ENCODE measurements around the gene METTL9.

METTL9 gene

DNA sequence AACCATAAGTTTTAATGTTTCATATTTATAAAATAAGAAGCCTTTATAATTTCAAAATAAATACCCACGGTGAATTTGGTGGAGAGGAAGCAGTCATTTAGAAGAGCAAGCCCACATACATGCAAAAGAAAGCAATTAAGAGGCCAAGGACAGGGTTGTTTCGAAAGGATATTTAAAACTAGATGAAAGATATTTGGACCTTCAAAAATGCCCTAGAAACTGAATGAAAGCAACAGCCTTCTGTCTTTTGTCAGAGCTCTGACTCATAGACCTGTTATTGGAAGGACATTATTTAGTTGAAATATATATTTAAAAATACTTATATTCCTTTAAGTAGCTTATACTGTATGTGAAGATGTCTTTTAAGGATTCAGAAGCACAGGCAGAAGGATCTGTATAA is 8.6 kb upstream of the METTL9 start:
- H3K4me3 ChIP-seq (ENCODE audit: severe bottlenecking), result no peak overlapping the region
- DNase-seq (ENCODE audit: low spot score) (no peak), ATAC-seq (ENCODE audit: low read depth) (no peak)
- H3K4me1 ChIP-seq (ENCODE audit: insufficient read depth, poor library complexity, severe bottlenecking), result peaks cover 5% of the 10 kb centered on the region
- no peaks in the 10 kb centered on the region for H3K27me3 ChIP-seq (ENCODE audit: insufficient read depth, poor library complexity, severe bottlenecking)
- no peaks in the 10 kb centered on the region for H3K36me3 ChIP-seq (ENCODE audit: low read depth)
- TF ChIP-seq, protein P1, sequence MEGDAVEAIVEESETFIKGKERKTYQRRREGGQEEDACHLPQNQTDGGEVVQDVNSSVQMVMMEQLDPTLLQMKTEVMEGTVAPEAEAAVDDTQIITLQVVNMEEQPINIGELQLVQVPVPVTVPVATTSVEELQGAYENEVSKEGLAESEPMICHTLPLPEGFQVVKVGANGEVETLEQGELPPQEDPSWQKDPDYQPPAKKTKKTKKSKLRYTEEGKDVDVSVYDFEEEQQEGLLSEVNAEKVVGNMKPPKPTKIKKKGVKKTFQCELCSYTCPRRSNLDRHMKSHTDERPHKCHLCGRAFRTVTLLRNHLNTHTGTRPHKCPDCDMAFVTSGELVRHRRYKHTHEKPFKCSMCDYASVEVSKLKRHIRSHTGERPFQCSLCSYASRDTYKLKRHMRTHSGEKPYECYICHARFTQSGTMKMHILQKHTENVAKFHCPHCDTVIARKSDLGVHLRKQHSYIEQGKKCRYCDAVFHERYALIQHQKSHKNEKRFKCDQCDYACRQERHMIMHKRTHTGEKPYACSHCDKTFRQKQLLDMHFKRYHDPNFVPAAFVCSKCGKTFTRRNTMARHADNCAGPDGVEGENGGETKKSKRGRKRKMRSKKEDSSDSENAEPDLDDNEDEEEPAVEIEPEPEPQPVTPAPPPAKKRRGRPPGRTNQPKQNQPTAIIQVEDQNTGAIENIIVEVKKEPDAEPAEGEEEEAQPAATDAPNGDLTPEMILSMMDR (IDR thresholded peaks at IDR 0.05; ENCODE audit: poor library complexity, severe bottlenecking), result no peak
- no peaks in the 10 kb centered on the region for H3K9me3 ChIP-seq (ENCODE audit: severe bottlenecking)
- H3K27ac ChIP-seq (ENCODE audit: poor library complexity, severe bottlenecking), result no peak overlapping the region

DNA sequence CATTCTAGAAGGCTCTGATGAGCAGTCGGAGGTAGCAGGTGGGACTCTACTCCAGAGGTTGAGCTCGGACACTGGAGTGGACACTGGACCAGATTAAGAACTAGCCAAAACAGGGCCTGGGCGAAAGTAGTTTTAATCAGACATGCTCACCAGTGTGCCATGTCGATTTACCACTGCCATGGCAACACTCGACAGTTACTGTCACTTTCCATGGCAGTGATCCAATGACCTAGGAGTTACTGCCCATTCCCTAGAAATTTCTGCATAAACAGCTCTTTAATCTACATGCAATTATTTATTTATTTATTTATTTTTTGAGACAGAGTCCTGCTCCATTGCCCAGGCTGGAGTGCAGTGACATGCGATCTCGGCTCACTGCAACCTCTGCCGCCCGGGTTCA is 7.2 kb upstream of the METTL9 start:
- no peak overlapping the region for H3K27ac ChIP-seq (ENCODE audit: poor library complexity, severe bottlenecking)
- TF ChIP-seq, protein P1 (IDR thresholded peaks at IDR 0.05; ENCODE audit: poor library complexity, severe bottlenecking), result no peak
- ATAC-seq (ENCODE audit: low read depth), result no peak

DNA sequence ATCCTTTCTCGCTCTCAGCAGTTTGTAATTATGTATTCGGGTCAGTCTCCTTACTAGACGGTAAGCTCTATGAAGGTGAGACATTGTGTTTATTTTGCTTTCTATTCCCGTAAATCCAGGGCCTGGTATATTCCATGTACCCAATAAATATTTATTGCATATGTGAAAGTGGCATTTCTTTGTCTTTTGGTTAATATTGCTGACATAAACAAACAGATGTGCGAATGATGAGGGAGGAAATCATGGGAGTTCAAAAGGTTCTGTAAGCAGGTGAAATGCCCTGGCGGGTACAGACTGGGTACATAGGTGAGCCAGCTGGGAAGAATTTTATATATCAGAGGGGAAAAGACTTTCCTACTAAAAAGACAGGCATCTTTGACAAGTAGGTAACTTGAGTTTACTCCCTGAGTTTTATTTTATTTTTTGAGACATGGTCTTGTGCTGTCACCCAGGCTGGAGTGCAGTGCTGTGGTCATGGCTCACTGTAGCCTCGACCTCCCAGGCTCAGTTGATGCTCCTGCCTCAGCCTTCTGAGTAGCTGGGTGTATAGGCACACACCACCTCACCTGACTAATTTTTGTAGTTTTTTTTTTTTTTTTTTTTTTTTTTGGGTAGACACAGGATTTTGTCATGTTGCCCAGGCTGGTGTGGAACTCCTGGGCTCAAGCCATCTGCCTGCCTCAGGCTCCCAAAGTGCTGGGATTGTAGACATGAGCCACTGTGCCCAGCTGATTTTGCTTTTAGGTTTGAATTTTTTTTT is 5.7 kb upstream of the METTL9 start:
- no peak for ATAC-seq (ENCODE audit: low read depth)
- peaks cover 9% of the 10 kb centered on the region for H3K4me1 ChIP-seq (ENCODE audit: insufficient read depth, poor library complexity, severe bottlenecking)
- TF ChIP-seq, protein P1 (IDR thresholded peaks at IDR 0.05; ENCODE audit: poor library complexity, severe bottlenecking), result no peak
- H3K27ac ChIP-seq (ENCODE audit: poor library complexity, severe bottlenecking), result no peak overlapping the region
- no peaks in the 10 kb centered on the region for H3K36me3 ChIP-seq (ENCODE audit: low read depth)
- no peak overlapping the region for H3K4me3 ChIP-seq (ENCODE audit: severe bottlenecking)
- H3K27me3 ChIP-seq (ENCODE audit: insufficient read depth, poor library complexity, severe bottlenecking), result no peaks in the 10 kb centered on the region
- no peaks in the 10 kb centered on the region for H3K9me3 ChIP-seq (ENCODE audit: severe bottlenecking)
- DNase-seq (ENCODE audit: low spot score), result no peak

More for the DNA sequence above, 7.2 kb upstream of the METTL9 start:
- Histone ChIP-seq H3K36me3 (ENCODE audit: low read depth) (no peaks in the 10 kb centered on the region), H3K27me3 (ENCODE audit: insufficient read depth, poor library complexity, severe bottlenecking) (no peaks in the 10 kb centered on the region), H3K9me3 (ENCODE audit: severe bottlenecking) (no peaks in the 10 kb centered on the region), H3K4me3 (ENCODE audit: severe bottlenecking) (no peak overlapping the region), H3K4me1 (ENCODE audit: insufficient read depth, poor library complexity, severe bottlenecking) (peaks cover 5% of the 10 kb centered on the region)
- no peak for DNase-seq (ENCODE audit: low spot score)

DNA sequence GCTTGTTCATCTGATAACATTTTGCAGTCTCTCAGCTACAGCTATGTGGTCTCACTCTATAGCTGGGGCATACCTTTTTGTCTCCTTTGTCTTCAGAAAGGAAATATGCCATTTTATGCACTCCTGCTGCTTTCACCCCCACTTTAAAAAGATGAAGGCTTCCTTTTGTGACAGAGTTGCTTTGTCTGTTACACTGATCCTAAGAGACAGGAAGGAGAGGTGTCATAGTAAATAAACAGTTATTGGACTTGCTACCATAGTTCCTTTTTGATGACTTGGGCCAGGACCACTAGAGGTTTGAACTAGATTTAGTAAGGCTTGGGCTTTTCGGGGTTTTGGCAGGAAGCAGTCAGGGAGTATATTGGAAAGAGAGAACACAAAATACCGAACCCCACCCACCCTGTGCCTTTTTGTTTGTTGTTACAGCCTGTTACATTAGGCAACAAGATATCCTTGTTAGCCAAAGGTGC is 1.8 kb upstream of the METTL9 start:
- Histone ChIP-seq H3K27me3 (ENCODE audit: insufficient read depth, poor library complexity, severe bottlenecking) (no peaks in the 10 kb centered on the region), H3K4me1 (ENCODE audit: insufficient read depth, poor library complexity, severe bottlenecking) (peaks cover 8% of the 10 kb centered on the region), H3K27ac (ENCODE audit: poor library complexity, severe bottlenecking) (no peak overlapping the region), H3K4me3 (ENCODE audit: severe bottlenecking) (no peak overlapping the region), H3K9me3 (ENCODE audit: severe bottlenecking) (no peaks in the 10 kb centered on the region), H3K36me3 (ENCODE audit: low read depth) (no peaks in the 10 kb centered on the region)
- TF ChIP-seq, protein P1 (IDR thresholded peaks at IDR 0.05; ENCODE audit: poor library complexity, severe bottlenecking), result no peak
- DNase-seq (ENCODE audit: low spot score) (no peak), ATAC-seq (ENCODE audit: low read depth) (no peak)

DNA sequence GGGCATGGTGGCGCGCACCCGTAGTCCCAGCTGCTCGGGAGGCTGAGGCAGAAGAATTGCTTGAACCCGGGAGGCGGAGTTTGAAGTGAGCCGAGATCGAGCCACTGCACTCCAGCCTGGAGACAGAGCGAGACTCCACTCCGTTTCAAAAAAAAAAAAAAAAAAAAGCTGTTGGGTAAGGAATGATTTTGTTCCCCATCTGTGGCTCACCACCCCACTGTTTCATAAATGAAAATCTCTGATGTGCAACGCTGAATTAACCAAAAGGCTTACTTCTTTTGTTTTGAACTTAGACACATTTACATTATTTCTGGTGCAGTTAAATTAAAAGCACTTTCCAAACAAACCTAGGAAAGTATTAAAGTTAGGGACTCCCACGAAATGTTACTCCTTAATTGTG is 1.2 kb upstream of the METTL9 start:
- no peak for ATAC-seq (ENCODE audit: low read depth)
- H3K9me3 ChIP-seq (ENCODE audit: severe bottlenecking), result no peaks in the 10 kb centered on the region
- H3K4me1 ChIP-seq (ENCODE audit: insufficient read depth, poor library complexity, severe bottlenecking), result peaks cover 8% of the 10 kb centered on the region
- DNase-seq (ENCODE audit: low spot score), result no peak
- H3K27ac ChIP-seq (ENCODE audit: poor library complexity, severe bottlenecking), result no peak overlapping the region
- H3K4me3 ChIP-seq (ENCODE audit: severe bottlenecking), result peak overlapping the region; percentile 98
- no peaks in the 10 kb centered on the region for H3K36me3 ChIP-seq (ENCODE audit: low read depth)
- no peaks in the 10 kb centered on the region for H3K27me3 ChIP-seq (ENCODE audit: insufficient read depth, poor library complexity, severe bottlenecking)
- TF ChIP-seq, protein P1 (IDR thresholded peaks at IDR 0.05; ENCODE audit: poor library complexity, severe bottlenecking), result no peak

All from RWPE2 (cell line).